CD4-positive, alpha-beta T cell treated with Interleukin-2 at 100 ng/mL for 4 hours (primary cell): ENCODE results near the gene LAMTOR2.

Experiments
- DNase-seq: peaks from one replicate; pipeline ENCODE4 v3.0.0-alpha.2; 2020; ENCODE audit warnings: low spot score

The LAMTOR2 gene

DNA sequence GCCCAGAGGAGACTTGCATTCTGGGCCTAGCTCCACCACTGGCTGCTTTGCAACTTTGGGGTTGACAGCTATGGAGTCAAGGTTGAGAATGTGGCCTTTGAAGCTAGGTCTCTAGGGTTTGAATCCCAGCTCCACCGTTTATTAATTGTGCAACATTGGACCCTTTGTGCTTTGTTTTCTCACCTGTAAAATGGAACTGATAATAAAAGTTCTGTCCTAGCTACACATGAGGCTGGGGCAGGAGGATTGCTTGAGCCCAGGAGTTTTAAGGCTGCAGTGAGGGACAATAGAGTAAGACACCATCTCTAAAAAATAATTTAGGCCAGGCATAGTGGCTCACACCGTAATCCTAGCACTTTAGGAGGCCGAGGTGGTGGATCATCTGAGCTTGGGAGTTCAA is 44.7 kb downstream of the LAMTOR2 start:
- DNase-seq: no peak

DNA sequence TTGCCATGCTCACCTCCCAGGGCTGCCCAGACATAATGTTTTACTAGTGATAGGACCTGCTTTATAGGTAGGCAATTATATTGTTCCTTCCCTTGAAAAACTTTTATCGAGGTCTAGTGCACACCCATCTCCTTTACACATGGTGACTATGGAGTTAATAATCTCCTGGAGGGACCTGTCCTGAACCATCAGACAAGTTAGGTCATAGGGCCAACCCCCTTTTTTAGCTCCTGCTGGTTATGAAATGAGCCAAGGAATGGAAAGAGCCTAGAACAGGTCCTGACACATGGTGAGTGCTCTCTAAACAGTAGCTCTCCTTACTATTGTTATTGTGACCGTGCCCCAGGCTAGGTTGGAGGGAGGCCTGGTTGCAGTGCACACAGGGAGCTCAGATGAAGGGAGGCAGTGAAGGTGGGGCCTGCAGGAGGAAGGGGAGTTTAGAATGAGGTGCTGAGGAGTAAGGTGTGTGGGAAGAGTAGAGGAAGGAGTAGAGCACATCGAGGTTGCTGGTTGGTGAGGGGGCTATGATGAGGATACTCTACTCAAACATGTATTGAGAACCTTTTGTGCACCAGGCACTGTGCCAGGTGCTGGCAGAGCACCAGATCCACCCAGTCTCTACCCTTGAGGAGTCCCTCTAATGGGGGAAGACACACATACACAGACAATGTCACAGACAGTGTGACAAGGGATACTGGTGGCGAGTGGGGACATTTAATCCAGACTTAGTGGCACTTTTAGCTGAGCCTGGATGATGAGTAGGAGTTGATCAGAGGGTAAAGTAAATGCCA is 45.8 kb downstream of the LAMTOR2 start:
- DNase-seq: no peak

DNA sequence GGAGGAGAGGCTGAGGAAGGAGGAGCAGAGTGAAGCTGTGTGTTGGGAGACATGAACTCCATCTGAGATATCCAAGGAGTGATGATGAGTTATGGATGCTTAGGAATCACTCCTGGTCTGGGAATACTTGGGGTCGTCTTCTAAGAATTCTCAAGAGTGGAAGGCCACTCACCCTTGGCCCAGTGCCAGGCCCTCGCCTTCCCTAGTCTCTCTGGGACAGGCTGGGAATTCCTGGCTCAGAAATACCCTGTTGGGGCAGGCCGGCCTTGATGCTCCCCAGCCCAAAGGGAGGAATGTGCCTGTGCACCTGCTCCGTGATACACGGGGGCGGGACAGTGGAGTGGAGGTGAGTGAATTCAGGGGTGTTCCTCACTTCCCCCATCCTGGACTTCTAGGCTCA is 47.3 kb downstream of the LAMTOR2 start:
- DNase-seq: no peak

DNA sequence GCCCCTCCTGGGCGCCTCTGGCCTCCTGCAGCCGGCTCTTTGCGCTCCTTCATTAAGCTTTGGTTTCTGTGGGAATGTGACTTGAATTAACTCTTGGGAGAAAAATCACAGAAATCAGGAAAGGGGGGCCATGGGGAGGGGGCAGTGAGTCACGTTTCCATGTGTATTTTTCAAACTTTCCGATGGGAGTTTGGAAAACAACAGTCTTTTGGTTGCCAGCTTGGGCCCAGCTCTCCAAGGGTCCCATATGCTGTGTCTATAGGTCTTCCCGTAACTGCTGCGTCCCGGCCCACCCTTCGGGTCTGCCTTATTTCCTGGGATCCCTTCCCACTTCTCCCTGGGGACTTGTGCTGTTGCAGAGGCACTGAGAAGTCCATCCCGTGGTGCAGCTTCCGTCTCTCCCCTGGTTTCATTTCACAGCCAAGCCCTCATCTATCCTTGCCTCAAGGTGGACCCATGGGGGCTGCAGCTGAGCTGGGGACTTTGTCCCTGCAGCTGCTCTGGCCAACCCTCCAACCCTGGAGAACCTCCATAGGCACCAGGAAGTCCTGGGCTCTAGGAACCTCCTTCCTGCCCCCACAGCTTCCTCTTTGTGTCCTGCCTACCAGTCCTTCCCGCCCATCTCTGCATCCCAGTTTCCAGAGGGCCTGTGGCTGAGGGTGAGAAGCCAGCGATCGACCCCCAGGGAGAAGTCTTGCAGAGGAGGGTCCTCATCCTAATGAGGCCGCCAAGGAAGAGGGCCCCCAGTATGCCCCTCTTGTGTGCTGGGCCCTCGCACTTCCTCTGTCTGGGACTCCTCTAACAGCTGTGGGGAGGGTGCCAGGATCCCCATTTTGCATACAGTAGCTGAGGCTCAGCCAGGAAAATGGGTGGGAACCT is 48.3 kb downstream of the LAMTOR2 start:
- no peak for DNase-seq

DNA sequence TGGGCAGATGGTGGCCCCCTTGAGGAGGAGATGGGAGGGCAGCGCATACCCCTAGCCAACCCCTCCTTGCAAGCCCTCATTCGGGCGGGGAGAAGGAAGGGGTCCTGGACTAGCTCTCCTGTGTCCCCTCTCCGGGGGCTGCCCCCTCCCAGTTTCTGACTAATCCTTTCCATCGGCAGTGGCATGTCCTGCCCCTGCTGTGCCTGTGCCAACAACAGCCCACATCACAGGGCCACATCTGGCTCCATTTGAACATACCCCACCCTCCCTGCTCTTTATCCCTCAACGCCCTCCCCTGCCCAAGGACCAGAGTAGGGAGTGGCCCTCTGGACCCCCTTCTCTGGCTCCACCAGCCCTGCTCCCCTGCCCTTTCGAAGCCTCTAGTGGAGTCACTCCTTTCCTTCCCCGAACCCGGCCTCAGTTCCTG is 49.0 kb downstream of the LAMTOR2 start:
- peak; percentile 70 for DNase-seq

GRCh38 chr1:156104065-156104810 is 49.7 kb downstream of the LAMTOR2 start:
- peak; percentile 86 for DNase-seq

GRCh38 chr1:156104861-156105832 is 50.6 kb downstream of the LAMTOR2 start:
- no peak for DNase-seq

DNA sequence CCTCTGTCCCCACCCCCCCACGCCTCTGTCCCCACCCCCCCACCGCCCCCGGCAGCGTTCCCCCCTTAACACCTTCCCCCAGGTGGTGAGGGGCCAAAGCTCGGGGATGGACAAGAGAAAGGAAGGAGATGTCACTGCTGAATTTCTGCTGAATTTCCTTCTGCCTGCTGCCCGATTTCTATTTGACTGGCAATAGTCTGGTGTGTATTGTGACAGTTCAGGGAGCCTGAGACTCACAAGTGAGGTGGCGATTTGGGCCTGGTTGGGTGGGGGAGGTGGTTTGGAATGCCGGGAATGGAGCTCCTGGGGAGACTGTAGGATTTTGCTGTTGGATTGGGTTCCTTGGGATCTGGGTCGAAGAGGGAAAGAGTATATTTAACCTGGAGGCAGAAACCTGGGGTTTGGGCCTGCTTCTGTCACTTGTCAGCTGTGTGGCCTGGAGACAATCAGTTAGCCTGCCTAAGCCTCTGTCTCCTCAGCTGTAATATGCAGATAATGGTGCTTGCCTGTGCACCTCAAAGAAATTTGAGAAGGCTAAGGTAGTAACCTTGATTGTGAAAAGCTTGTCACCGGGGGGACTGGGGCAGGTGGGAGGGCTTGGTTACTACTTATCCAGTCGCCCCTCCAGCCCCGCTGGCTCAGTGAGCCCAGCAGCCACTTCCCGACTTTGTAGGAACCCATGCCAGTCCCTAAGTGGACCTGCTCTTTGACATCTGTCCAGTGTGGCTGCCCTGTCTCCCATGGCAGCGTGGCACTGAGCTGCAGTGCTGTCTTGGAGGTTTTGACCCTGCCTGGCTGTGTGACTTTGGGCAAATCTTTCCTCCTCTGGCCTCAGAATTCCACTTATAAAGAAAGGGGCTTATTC is 52.3 kb downstream of the LAMTOR2 start:
- DNase-seq: no peak

- no peak for DNase-seq
Observed at GRCh38 chr1:156108057-156108456, 53.5 kb downstream of the LAMTOR2 start.
